CD14-positive monocyte (primary cell): ENCODE measurements around the gene GNGT1. TPM values are rescaled to one million over a fixed set of nuclear protein-coding genes. Genes with fewer than 3 reads are reported as not detected.
A peak's percentile ranks its signal among the peaks of the same experiment; 100 is the strongest.

Experiments
- DNase-seq, 3 donors: peaks; one replicate each; pipeline ENCODE4 v3.0.0-alpha.2; 2011 to 2022
- H2AFZ ChIP-seq: 2 replicates; pipeline ENCODE4 v1.6.0; 2012; ENCODE audit warnings: mild to moderate bottlenecking, low read depth, low read length, inconsistent platforms; ENCODE audit not compliant: insufficient read depth, poor library complexity, severe bottlenecking
- H3K27ac ChIP-seq, 2 donors: 1 replicate in 1 of 2; 2 replicates in 1 of 2; pipeline ENCODE4 v1.5.1; 2012 to 2013; ENCODE audit warnings: low read length in 2 of 2, control low read depth in 1 of 2, inconsistent platforms in 1 of 2, low read depth in 1 of 2, mild to moderate bottlenecking in 1 of 2
- H3K27me3 ChIP-seq, 2 donors: one replicate each; pipeline versions ENCODE4 v1.6.0 to v1.6.1; 2011 to 2013; ENCODE audit warnings: low read length in 2 of 2; ENCODE audit not compliant: control insufficient read depth in 2 of 2, insufficient read depth in 2 of 2
- H3K36me3 ChIP-seq, 2 donors: replicated peaks in 1 of 2; 1 replicate in 1 of 2; 2 replicates in 1 of 2; pipeline versions ENCODE4 v1.5.1 to v1.6.1; 2012 to 2013; ENCODE audit warnings: low read length in 2 of 2, control low read depth in 1 of 2, inconsistent platforms in 1 of 2, mild to moderate bottlenecking in 1 of 2; ENCODE audit not compliant: insufficient read depth in 2 of 2, control insufficient read depth in 1 of 2
- H3K4me1 ChIP-seq, 2 donors: 1 replicate in 1 of 2; 2 replicates in 1 of 2; pipeline versions ENCODE4 v1.5.1 to v1.6.1; 2012 to 2013; ENCODE audit warnings: low read length in 2 of 2, control low read depth in 1 of 2, inconsistent platforms in 1 of 2, mild to moderate bottlenecking in 1 of 2, moderate library complexity in 1 of 2; ENCODE audit not compliant: insufficient read depth in 2 of 2, control insufficient read depth in 1 of 2
- H3K4me2 ChIP-seq: replicated peaks from 2 replicates; pipeline ENCODE3; 2012; ENCODE audit warnings: low read length, moderate library complexity, mild to moderate bottlenecking; ENCODE audit not compliant: poor library complexity, severe bottlenecking; ENCODE audit errors: extremely low read depth
- H3K4me3 ChIP-seq, 3 experiments: fragments of 200-600 bp in 1 of 3; sonication (generic) in 1 of 3; replicated peaks in 1 of 3; 1 replicate in 2 of 3; 2 replicates in 1 of 3; pipeline ENCODE4 v1.5.1; 2011 to 2013; ENCODE audit warnings: low read length in 3 of 3, mild to moderate bottlenecking in 3 of 3, control low read depth in 2 of 3, low read depth in 2 of 3, inconsistent platforms in 1 of 3, moderate library complexity in 1 of 3
- H3K79me2 ChIP-seq: 2 replicates; pipeline ENCODE4 v1.6.0; 2012; ENCODE audit warnings: mild to moderate bottlenecking, control low read depth, inconsistent platforms, low read length, moderate library complexity; ENCODE audit not compliant: insufficient read depth
- H3K9ac ChIP-seq: 2 replicates; pipeline ENCODE4 v1.6.0; 2017; ENCODE audit warnings: low read length, mild to moderate bottlenecking; ENCODE audit not compliant: insufficient read depth, poor library complexity, severe bottlenecking
- H3K9me3 ChIP-seq, 2 donors: replicated peaks in 1 of 2; 1 replicate in 1 of 2; 2 replicates in 1 of 2; pipeline versions ENCODE4 v1.5.1 to v1.6.1; 2012 to 2013; ENCODE audit warnings: low read length in 2 of 2, control low read depth in 1 of 2; ENCODE audit not compliant: control insufficient read depth in 1 of 2, insufficient read depth in 1 of 2
- H4K20me1 ChIP-seq: 2 replicates; pipeline ENCODE4 v1.6.0; 2012; ENCODE audit warnings: mild to moderate bottlenecking, low read length, control low read depth, moderate library complexity; ENCODE audit not compliant: insufficient read depth
- H3K27ac Mint-ChIP-seq, 7 donors: one replicate each; pipeline ENCODE4 v1.8.0; 2020; ENCODE audit warnings: mild to moderate bottlenecking in 7 of 7, mixed read lengths in 7 of 7, moderate library complexity in 6 of 7, inconsistent platforms in 2 of 7
- H3K27me3 Mint-ChIP-seq, 3 donors: one replicate each; pipeline ENCODE4 v1.8.0; 2021 to 2022; ENCODE audit warnings: low read depth in 3 of 3, mild to moderate bottlenecking in 3 of 3, mixed read lengths in 3 of 3, moderate library complexity in 3 of 3, inconsistent platforms in 1 of 3
- H3K36me3 Mint-ChIP-seq, 2 donors: one replicate each; pipeline ENCODE4 v1.8.0; 2020; ENCODE audit warnings: mixed read lengths in 2 of 2, inconsistent platforms in 1 of 2, mild to moderate bottlenecking in 1 of 2
- H3K4me1 Mint-ChIP-seq: one replicate; pipeline ENCODE4 v1.8.0; 2020; ENCODE audit warnings: mild to moderate bottlenecking, mixed read lengths
- H3K4me3 Mint-ChIP-seq, 2 donors: one replicate each; pipeline ENCODE4 v1.8.0; 2020; ENCODE audit warnings: mild to moderate bottlenecking in 2 of 2, mixed read lengths in 2 of 2, moderate library complexity in 1 of 2
- H3K9me3 Mint-ChIP-seq, 7 donors: one replicate each; pipeline ENCODE4 v1.8.0; 2020 to 2022; ENCODE audit warnings: mixed read lengths in 7 of 7, mild to moderate bottlenecking in 6 of 7, moderate library complexity in 6 of 7, inconsistent platforms in 2 of 7
- WGBS: methylation state at CpG from one replicate; pipeline ENCODE4 v1.1.5; 2013; ENCODE audit warnings: missing lambda C conversion rate; ENCODE audit not compliant: insufficient coverage; 5-methylcytosine and 5-hydroxymethylcytosine counted together
- intact Hi-C, 2 donors: fragments of 100-400 bp; cut with micrococcal nuclease; formaldehyde crosslinking; loops; one replicate each; pipeline versions ENCODE4 v1.15.0 to v1.15.1; 2023
- polyA plus RNA-seq, 3 donors: library from polyadenylated mRNA; depleted of rRNA in 1 of 3; unstranded in 2 of 3; stranded (reverse) in 1 of 3; fragments of 300-500 nt in 2 of 3; fragments of >200 nt in 1 of 3; fragmentation: Illumina TruSeq in 2 of 3; gene quantifications; 1 replicate in 2 of 3; 2 replicates in 1 of 3; pipeline ENCODE4 v1.2.3, GENCODE V29; 2012 to 2021
- TF ChIP-seq, protein P1 (sequence below): fragments of 200-600 bp; IDR thresholded peaks from one replicate; pipeline ENCODE4 v1.8.0; 2022; ENCODE audit warnings: antibody characterized with exemption, mild to moderate bottlenecking

Gene GNGT1
- polyA plus RNA-seq, 3 donors: not detected

DNA sequence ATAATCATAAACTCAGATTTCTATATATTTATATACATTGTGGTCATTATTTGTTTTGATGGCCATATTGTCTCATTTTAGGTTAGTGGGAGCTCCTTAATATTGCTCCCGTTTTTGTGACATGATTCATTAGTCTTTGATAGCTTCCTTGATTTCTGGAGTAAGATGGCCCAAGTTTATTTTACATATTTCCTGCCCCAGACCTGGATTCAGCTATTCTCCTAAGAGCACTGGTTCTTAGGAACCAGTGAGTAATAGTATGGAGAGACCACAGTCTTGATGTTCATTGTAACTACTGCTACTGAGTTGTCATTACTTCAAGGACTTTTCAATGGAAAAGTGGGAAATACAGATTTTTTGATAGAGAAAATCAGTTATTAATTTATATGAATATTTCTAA is 21.8 kb upstream of the GNGT1 start:
- DNase-seq: no peak
- Mint-ChIP-seq H3K4me1 (no peaks in the 10 kb centered on the region), H3K9me3 (peaks cover 0 to 4% (median 0%) of the 10 kb centered on the region in 7 donors), H3K27me3 (peaks cover 11 to 19% (median 13%) of the 10 kb centered on the region in 3 donors), H3K27ac (no peak overlapping the region), H3K4me3 (no peak overlapping the region), H3K36me3 (no peaks in the 10 kb centered on the region)
- Histone ChIP-seq H3K4me3 (no peak overlapping the region), H3K9ac (no peak overlapping the region), H3K27ac (no peak overlapping the region), H4K20me1 (no peaks in the 10 kb centered on the region), H3K4me2 (no peak overlapping the region), H3K4me1 (no peaks in the 10 kb centered on the region), H3K36me3 (no peaks in the 10 kb centered on the region), H3K79me2 (no peaks in the 10 kb centered on the region), H3K27me3 (peaks cover 11 to 15% of the 10 kb centered on the region in 2 donors), H2AFZ (no peak overlapping the region), H3K9me3 (no peaks in the 10 kb centered on the region)
- WGBS: no CpG with 5 or more reads among the region's 1 CpG
- TF ChIP-seq, protein P1, sequence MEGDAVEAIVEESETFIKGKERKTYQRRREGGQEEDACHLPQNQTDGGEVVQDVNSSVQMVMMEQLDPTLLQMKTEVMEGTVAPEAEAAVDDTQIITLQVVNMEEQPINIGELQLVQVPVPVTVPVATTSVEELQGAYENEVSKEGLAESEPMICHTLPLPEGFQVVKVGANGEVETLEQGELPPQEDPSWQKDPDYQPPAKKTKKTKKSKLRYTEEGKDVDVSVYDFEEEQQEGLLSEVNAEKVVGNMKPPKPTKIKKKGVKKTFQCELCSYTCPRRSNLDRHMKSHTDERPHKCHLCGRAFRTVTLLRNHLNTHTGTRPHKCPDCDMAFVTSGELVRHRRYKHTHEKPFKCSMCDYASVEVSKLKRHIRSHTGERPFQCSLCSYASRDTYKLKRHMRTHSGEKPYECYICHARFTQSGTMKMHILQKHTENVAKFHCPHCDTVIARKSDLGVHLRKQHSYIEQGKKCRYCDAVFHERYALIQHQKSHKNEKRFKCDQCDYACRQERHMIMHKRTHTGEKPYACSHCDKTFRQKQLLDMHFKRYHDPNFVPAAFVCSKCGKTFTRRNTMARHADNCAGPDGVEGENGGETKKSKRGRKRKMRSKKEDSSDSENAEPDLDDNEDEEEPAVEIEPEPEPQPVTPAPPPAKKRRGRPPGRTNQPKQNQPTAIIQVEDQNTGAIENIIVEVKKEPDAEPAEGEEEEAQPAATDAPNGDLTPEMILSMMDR: no peak
- intact Hi-C loops: no loop called here

DNA sequence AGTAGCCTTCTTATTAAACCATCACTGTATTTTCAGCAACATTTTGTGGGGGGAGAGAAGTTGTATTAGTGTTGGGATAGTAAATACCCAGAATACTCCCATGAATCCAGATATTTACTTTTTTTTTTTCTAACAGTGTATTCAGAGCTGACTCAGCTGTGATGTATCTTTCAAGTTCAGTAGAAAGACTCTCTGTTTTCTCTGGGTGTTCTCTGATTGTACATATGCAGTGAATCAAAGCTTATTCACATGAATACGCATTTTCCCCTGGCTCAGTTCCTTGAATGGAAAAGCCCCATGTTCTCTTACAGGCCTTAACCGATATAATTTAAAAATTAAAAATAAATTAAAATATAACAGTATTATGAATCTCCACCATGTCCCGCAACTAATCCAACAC is 17.1 kb upstream of the GNGT1 start:
- Histone ChIP-seq H3K4me3 (no peak overlapping the region), H3K79me2 (no peaks in the 10 kb centered on the region), H3K9ac (no peak overlapping the region), H3K27ac (no peak overlapping the region), H4K20me1 (no peaks in the 10 kb centered on the region), H3K4me2 (no peak overlapping the region), H3K27me3 (peaks cover 36 to 47% of the 10 kb centered on the region in 2 donors), H3K4me1 (no peaks in the 10 kb centered on the region), H3K9me3 (no peaks in the 10 kb centered on the region), H3K36me3 (no peaks in the 10 kb centered on the region), H2AFZ (no peak overlapping the region)
- peaks cover 0 to 12% (median 4%) of the 10 kb centered on the region in 7 donors for H3K9me3 Mint-ChIP-seq
- H3K36me3 Mint-ChIP-seq: peaks cover 0 to 2% of the 10 kb centered on the region in 2 donors
- peak overlapping the region in 1 of 2 donors; percentile 2 for H3K4me3 Mint-ChIP-seq
- H3K27me3 Mint-ChIP-seq: peaks cover 35 to 50% (median 43%) of the 10 kb centered on the region in 3 donors
- TF ChIP-seq, protein P1: no peak
- intact Hi-C loops: no loop called here
- H3K27ac Mint-ChIP-seq: no peak overlapping the region
- WGBS: no CpG with 5 or more reads among the region's 3 CpGs
- DNase-seq: no peak
- peaks cover 6% of the 10 kb centered on the region for H3K4me1 Mint-ChIP-seq
